Daoy (cell line): Measurements from ENCODE around the gene TMEM259. TPM values are rescaled to one million over a fixed set of nuclear protein-coding genes. Genes with fewer than 3 reads are reported as not detected.
A peak's percentile ranks its signal among the peaks of the same experiment; 100 is the strongest.

Experiments
- DNase-seq: peaks from one replicate; pipeline ENCODE4 v3.0.0-alpha.2; 2015; ENCODE audit warnings: low read depth
- total RNA-seq: library from RNA; depleted of rRNA; stranded (reverse); fragments of >200 nt; shearing (Covaris generic); gene quantifications from 2 replicates; pipeline ENCODE4 v1.2.3, GENCODE V29; 2014

Gene TMEM259
- total RNA-seq, 1 experiment from 2014 or later = 81.7 TPM

DNA sequence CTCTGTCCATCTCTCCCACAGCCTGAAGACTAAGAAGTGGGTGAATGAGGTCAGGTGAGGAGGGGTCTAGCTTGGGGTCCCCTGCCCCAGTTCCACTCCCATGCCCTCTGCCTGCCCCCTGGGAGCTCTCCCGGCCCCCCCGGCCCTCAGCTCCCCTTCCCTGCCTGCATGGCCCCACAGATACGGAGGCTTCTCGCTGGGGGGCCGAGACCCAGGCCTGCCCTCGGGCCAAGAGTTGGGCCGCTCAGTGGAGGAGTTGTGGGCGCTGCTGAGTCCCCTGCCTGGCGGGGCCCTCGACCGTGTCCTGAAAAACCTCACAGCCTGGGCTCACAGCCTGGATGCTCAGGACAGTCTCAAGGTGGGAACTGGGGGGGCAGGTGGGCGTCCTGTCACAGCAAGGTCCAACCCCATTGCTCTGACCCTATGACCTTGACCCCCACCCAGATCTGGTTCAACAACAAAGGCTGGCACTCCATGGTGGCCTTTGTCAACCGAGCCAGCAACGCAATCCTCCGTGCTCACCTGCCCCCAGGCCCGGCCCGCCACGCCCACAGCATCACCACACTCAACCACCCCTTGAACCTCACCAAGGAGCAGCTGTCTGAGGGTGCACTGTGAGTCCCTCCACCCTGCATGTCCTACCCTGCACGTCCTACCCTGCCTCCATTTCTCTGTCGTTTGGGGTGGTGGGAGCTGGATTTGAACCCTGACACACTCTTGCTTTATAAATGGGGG lies 35.1 kb upstream of the TMEM259 start:
- no peak for DNase-seq

DNA sequence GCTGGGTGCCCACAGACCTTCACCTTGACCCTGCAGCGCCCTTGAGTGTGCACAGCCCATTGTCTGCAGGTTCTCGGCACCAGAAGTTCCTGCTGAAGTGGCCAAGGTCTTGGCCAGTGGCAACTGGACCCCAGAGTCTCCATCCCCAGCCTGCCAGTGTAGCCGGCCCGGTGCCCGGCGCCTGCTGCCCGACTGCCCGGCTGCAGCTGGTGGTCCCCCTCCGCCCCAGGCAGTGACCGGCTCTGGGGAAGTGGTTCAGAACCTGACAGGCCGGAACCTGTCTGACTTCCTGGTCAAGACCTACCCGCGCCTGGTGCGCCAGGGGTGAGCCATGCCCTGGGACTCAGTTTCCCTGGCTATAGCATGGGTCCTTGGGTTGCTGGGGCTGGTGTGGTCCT lies 34.1 kb upstream of the TMEM259 start:
- DNase-seq = no peak

DNA sequence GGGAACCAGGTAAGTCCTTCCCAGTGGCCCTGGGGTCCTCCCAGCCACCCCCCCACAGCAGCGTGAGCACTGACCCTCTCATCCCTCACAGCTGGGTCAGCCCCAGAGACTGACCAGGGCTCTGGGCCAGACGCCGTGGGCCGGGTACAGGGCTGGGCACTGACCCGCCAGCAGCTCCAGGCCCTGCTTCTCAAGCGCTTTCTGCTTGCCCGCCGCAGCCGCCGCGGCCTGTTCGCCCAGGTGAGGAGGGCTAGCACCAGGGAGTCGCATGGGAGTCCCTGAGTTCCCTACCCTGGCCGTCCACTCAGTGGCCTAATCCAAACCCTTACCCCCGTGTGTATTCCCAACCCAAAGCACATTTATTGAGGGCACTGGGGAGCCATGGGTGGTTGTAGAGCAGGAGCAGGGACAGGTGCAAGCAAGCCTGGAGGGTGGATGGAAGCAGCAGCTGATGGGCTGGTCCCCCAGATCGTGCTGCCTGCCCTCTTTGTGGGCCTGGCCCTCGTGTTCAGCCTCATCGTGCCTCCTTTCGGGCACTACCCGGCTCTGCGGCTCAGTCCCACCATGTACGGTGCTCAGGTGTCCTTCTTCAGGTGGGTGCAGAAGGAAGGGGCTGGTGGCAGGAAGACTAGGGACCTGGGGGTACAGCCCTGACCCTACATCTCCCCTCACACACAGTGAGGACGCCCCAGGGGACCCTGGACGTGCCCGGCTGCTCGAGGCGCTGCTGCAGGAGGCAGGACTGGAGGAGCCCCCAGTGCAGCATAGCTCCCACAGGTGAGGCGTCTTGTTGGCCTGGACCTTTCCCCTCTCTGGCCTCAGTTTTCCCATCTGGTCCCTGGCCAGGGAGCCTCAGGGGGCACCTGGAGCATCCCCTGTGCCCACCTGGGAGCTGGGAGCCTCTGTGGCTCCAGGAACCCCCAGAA lies 33.4 kb upstream of the TMEM259 start:
- DNase-seq = no peak

DNA sequence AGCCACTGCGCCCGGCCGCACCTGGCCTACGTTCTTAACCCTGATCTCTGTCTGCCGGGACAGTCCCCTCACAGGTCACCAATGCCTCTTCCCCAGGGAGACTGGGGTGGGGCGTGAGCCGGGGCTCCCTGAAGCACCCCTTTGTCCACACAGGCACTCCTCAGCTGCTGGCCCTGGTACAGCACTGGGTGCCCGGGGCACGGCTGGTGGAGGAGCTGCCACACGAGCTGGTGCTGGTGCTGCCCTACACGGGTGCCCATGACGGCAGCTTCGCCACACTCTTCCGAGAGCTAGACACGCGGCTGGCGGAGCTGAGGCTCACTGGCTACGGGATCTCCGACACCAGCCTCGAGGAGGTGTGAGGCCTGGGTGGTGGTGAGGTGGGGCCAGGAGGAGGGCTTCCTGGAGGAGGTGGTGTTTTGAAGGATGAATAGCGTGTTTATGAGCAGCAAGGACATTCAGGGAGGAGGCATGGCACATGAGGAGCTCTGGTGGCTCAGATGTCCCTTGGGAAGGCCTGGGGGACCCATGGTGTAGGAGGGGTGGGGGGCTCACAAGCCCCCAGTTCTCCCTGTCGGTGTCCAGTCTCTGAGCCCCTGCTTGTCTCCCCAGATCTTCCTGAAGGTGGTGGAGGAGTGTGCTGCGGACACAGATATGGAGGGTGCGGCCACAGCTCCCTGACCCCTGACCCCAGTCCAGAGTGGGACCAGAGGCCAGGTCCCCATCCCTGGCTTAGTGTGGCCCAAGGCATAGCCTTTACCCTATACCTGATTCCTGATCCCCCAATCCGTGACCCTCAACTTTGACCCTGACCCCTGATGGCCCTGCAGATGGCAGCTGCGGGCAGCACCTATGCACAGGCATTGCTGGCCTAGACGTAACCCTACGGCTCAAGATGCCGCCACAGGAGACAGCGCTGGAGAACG lies 32.5 kb upstream of the TMEM259 start:
- DNase-seq = no peak

DNA sequence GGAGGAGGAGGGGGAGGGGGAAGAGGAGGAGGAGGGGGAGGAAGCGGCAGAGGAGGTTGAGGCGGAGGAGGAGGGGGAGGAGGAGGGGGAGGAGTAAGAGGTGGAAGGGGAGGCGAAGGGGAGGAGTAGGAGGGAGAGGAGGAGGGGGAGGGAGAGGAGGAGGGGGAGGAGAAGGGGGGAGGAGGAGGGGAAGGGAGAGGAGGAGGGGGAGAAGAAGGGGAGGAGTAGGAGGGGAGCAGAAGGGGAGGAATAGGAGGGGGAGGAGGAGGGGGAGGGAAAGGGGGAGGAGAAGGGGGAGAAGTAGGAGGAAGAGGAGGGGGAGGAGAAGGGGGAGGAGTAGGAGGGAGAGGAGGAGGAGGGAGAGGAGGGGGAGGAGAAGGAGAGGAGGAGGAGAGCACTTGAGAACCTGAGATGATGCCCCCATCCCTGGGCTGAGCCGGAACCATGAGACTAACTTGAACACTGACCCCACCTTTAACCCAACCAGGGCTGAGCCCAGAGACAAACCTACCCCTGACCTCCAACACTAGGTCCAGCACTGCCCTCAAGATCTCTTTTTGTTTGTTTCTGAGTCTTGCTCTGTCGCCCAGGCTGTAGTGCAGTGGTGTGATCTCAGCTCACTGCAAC lies 31.5 kb upstream of the TMEM259 start:
- DNase-seq = no peak

DNA sequence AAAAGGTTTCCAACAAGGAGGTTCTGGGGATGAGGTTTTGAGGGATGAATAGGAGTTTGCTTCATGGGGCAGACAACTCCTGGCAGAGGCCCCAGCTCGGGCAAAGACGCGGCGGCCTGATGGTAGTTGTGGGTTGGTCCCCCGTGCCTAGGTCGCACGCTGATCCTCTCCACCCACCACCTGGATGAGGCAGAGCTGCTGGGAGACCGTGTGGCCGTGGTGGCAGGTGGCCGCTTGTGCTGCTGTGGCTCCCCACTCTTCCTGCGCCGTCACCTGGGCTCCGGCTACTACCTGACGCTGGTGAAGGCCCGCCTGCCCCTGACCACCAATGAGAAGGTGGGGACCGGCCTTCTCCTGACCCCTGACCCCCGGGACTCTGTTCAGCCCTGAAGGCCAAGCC lies 30.9 kb upstream of the TMEM259 start:
- DNase-seq = no peak

DNA sequence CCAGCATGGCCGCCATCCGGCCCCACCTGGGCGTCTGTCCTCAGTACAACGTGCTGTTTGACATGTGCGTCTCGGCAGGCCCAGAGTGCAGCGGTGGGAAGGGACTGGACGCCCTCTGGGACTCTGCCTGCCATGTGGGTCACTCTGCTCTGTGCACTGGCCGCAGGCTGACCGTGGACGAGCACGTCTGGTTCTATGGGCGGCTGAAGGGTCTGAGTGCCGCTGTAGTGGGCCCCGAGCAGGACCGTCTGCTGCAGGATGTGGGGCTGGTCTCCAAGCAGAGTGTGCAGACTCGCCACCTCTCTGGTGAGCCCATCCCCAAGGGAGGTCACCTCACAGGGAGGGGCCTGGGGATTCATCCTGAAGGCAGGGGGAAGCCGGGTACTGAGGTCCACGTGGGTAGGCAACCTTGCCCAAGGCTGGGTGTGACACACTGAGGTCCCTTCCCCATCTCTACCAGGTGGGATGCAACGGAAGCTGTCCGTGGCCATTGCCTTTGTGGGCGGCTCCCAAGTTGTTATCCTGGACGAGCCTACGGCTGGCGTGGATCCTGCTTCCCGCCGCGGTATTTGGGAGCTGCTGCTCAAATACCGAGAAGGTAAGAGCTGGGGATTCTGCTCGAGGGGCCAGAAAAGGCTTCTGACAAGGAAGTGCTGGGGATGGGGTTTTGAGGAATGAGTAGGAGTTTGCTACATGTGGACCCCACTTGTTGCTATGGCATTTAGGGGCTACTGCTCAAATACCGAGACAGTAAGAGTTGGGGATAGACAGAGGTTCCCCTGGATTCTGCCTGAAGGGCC lies 30.3 kb upstream of the TMEM259 start:
- no peak for DNase-seq

DNA sequence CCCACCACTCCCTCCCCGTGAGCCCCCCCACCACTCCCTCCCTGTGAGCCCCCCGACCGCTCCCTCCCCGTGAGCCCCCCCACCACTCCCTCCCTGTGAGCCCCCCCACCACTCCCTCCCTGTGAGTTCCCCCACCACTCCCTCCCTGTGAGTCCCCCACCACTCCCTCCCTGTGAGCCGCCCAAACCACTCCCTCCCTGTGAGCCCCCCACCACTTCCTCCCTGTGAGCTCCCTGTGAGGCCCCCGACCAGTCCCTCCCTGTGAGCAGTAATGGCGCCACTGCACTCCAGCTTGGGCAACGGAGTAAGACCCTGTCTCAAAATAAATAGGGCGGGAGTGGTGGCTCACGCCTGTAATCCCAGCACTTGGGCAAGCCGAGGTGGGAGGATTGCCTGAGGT lies 28.9 kb upstream of the TMEM259 start:
- DNase-seq = no peak

DNA sequence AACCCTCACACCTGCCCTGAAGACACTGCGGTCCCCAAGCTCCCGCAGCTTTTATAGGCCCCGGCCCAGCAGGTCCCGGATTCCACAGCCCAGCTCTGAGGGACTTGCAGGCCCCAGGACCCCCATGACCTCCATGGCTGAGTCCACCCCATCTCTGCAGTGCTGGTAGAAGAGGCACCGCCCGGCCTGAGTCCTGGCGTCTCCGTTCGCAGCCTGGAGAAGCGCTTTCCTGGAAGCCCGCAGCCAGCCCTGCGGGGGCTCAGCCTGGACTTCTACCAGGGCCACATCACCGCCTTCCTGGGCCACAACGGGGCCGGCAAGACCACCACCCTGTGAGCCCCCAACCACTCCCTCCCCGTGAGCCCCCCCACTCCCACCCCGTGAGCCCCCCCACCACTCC lies 28.2 kb upstream of the TMEM259 start:
- no peak for DNase-seq

DNA sequence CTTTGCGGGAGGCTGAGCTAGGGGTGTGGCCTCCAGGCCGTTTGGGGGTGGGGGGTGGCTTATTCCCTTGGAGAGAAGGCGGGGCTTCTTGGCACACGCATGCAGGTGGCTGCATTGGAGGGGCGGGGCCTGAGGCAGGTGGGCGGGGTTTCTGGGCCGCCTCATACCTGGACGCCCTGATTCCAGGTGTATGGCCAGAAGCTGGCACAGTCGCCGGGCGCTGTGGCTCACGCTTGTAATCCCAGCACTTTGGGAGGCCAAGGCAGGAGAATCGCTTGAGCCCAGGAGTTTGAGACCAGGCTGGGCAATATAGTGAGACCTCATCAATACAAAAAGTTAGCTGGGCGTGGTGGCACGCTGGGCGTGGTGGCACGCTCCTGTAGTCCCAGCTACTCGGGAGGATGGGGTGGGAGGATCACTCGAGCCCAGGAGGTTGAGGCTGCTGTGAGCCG lies 26.8 kb upstream of the TMEM259 start:
- DNase-seq = no peak

DNA sequence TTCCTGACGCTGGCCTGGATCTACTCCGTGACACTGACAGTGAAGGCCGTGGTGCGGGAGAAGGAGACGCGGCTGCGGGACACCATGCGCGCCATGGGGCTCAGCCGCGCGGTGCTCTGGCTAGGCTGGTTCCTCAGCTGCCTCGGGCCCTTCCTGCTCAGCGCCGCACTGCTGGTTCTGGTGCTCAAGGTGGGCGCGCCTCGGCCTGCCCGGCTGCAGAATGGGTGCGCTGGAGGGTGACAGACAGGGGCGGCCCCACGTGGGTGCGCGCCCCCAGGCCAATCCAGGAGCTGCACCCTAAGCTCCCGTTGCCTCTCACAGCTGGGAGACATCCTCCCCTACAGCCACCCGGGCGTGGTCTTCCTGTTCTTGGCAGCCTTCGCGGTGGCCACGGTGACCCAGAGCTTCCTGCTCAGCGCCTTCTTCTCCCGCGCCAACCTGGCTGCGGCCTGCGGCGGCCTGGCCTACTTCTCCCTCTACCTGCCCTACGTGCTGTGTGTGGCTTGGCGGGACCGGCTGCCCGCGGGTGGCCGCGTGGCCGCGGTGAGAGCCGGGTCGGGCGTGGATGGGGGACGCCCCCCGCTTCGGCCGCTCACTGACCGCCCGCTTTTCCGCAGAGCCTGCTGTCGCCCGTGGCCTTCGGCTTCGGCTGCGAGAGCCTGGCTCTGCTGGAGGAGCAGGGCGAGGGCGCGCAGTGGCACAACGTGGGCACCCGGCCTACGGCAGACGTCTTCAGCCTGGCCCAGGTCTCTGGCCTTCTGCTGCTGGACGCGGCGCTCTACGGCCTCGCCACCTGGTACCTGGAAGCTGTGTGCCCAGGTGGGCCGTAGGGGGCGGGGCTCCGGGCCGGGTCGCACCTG lies 26.1 kb upstream of the TMEM259 start:
- DNase-seq = no peak

DNA sequence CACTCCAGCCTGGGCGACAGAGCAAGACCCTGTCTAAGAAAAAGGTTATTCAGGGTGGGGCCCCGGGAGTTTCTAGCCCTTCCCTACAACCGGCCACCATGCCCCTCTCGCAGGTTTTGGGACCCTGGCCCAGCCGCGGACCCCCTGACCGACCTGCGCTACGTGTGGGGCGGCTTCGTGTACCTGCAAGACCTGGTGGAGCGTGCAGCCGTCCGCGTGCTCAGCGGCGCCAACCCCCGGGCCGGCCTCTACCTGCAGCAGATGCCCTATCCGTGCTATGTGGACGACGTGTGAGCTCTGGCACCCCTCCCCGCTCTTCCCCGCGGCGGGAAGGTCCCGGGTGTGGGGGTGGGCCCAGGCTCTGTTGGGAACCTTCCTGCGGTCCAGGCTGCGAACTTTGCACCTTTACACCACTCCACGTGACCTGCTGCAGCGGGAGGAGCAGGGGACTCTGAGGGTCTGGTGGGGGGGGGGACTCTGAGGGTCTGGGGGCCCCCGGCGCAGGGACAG lies 25.2 kb upstream of the TMEM259 start:
- no peak for DNase-seq

DNA sequence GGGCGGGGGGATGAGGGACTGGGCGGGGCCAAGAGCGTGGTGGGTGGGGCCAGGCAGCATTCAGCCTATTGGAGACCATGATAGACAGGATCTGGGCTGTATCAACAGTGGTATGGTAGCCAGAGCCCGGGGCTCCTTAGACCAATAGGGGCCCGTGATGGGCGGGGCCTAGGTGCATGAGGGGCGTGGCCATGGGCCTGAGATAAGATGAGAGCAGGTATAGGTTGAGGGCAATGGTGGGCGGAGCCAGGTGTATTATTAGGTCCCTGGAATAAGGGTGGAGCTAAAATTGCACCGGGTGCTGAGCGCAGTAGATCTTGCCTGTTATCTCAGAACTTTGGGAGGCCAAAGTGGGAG lies 24.3 kb upstream of the TMEM259 start:
- peak; percentile 58 for DNase-seq

DNA sequence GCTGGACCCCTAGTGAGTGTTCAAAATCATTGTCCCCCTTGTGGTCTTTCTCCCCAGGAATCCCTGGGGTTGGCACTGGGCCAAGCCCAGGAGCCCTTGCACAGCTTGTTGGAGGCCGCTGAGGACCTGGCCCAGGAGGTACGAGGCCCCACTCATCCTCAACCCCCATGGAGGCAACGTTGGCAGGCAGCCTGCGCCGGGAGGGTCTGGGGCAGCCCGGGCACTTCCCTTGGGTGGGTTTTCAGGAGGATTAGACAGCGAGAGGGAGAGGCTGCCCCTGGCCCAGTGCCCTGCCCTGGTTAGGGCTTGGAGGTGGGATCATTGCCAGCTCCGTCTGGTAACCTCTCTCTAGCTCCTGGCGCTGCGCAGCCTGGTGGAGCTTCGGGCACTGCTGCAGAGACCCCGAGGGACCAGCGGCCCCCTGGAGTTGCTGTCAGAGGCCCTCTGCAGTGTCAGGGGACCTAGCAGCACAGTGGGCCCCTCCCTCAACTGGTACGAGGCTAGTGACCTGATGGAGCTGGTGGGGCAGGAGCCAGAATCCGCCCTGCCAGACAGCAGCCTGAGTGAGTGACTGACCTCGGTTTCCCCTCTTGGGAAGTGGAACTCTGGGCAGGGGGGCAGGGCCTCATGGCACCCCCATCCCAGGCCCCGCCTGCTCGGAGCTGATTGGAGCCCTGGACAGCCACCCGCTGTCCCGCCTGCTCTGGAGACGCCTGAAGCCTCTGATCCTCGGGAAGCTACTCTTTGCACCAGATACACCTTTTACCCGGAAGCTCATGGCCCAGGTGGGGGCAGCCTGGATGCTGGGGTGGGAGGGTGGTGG lies 22.0 kb upstream of the TMEM259 start:
- DNase-seq = peak; percentile 53

DNA sequence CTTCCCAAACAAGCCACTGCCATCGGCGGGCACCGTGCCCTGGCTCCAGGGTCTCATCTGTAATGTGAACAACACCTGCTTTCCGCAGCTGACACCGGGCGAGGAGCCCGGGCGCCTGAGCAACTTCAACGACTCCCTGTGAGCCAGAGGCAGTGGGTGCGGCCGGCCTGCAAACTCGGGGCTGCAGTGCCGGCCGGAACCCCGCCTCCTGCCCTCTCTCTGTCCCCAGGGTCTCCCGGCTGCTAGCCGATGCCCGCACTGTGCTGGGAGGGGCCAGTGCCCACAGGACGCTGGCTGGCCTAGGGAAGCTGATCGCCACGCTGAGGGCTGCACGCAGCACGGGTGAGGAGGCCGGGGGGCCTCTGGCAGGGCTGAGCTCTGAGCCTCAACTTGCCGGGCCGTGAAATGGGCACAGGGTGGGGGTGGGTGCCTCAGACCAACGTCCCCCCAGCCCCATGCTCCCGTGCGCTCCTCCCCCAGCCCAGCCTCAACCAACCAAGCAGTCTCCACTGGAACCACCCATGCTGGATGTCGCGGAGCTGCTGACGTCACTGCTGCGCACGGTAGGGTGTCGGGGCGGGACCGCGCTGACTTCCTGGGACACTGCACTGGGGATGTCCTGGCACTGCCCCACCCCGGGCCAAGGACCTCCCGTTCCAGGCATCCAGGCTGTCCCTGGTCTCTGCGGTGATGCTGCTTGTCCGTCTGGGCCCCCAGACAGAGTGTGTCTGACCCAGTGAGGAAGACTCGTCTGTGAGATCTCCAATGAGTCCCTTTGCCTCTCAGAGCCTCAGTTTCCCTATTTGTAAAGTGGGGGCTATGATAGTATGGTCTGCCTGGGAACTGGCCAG lies 21.1 kb upstream of the TMEM259 start:
- DNase-seq = peak; percentile 70

DNA sequence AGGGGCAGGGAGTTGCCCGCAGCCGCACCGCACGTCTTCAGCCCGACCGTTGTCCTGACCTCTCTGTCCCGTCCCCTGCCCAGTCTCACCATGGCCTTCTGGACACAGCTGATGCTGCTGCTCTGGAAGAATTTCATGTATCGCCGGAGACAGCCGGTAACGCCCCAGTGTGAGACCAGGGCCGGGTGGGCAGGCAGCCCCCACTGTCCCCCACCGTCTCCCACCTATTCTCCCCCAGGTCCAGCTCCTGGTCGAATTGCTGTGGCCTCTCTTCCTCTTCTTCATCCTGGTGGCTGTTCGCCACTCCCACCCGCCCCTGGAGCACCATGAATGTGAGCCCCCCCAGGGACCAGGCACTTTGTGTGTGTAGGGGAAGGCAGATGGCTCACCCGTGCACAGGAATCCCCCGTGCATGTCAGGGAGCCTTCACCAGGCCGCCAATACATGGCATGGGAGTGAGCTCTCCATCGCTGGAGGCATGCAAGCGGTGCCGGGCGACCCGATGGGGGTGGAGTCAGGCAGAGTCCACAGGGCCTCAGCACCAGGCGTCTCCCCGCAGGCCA lies 20.4 kb upstream of the TMEM259 start:
- DNase-seq = no peak
